ENCODE measurements around the gene NFATC2IP. TPM values are rescaled to one million over a fixed set of nuclear protein-coding genes. Genes with fewer than 3 reads are reported as not detected.
"Not testable (repeated sequence)": the region's sequence is repeated elsewhere in the genome, so short reads cannot be mapped to it uniquely, and the experiment has no call there.

NFATC2IP gene
- total and polyA plus RNA-seq, 5 experiments from 2014 or later, result 22.8 to 116 (median 30.2) TPM

DNA sequence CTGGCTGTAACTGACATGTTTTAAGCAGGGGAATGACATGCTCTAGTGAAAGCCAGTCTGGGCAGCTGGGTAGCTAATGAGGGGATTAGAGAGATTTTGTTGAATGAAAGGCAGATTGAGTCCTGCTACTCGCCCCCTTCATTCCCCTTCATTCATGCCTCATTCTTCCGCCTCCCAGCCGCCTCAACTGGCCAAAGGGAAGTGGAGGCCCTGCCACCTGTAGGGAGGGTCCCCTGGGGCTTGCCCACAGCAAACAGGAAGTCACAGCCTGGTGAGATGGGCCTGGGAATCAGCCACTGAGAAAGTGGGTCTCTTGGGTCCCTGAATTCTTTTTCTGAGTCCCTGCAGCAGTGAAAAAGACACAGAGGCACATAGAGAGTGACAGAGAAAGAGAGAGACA lies 20.1 kb upstream of the NFATC2IP start:
- ATAC-seq (peak; percentile 45 to 55), DNase-seq (peak in 2 of 10 donors; percentile 5 to 41)
- peaks cover 17 to 55% (median 26%) of the 10 kb centered on the region in 4 donors for H3K4me1 Mint-ChIP-seq
- POLR2A ChIA-PET, result interaction anchor here (1.0 kb wide), 1 partner anchor 12 kb away, joined by 3 read pairs; no protein-coding TSS in a partner anchor
- H3K27ac Mint-ChIP-seq, result peak overlapping the region; percentile 81 to 94 (median 87)
- H3K27me3 Mint-ChIP-seq, result no peaks in the 10 kb centered on the region
- peak overlapping the region in 6 of 10 donors; percentile 28 to 52 (median 41) for H3K4me3 Mint-ChIP-seq
- no peaks in the 10 kb centered on the region for H3K9me3 Mint-ChIP-seq
- H3K36me3 Mint-ChIP-seq, result no peaks in the 10 kb centered on the region

- Mint-ChIP-seq H3K4me3 (peak within 1 kb of the TSS in 7 of 10 donors; percentile 28 to 82 (median 46)), H3K27ac (peak within 1 kb of the TSS; percentile 81 to 94 (median 87)), H3K36me3 (no peaks in the 10 kb centered on the region), H3K27me3 (no peaks in the 10 kb centered on the region), H3K9me3 (no peaks in the 10 kb centered on the region), H3K4me1 (peaks cover 21 to 55% (median 31%) of the 10 kb centered on the region in 4 donors)
- POLR2A ChIA-PET, result interaction anchor here (0.7 to 2.3 kb wide), 4 partner anchors 9 to 1654 kb away, joined by 3 to 8 read pairs (median 6); no protein-coding TSS in a partner anchor
- ATAC-seq (no peak), DNase-seq (no peak)
Measured at GRCh38 chr16:28931801-28932225, 18.9 kb upstream of the NFATC2IP start, which contains the start of gene CD19. TSS of gene CD19 (plus strand) at chr16:28931971. CDS start at chr16:28932001, 30 bp downstream.

DNA sequence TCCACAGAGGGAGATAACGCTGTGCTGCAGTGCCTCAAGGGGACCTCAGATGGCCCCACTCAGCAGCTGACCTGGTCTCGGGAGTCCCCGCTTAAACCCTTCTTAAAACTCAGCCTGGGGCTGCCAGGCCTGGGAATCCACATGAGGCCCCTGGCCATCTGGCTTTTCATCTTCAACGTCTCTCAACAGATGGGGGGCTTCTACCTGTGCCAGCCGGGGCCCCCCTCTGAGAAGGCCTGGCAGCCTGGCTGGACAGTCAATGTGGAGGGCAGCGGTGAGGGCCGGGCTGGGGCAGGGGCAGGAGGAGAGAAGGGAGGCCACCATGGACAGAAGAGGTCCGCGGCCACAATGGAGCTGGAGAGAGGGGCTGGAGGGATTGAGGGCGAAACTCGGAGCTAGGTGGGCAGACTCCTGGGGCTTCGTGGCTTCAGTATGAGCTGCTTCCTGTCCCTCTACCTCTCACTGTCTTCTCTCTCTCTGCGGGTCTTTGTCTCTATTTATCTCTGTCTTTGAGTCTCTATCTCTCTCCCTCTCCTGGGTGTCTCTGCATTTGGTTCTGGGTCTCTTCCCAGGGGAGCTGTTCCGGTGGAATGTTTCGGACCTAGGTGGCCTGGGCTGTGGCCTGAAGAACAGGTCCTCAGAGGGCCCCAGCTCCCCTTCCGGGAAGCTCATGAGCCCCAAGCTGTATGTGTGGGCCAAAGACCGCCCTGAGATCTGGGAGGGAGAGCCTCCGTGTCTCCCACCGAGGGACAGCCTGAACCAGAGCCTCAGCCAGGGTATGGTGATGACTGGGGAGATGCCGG lies 18.2 kb upstream of the NFATC2IP start:
- Mint-ChIP-seq H3K27me3 (no peaks in the 10 kb centered on the region), H3K4me3 (peak overlapping the region in 3 of 10 donors; percentile 41 to 82 (median 48)), H3K36me3 (no peaks in the 10 kb centered on the region), H3K4me1 (peaks cover 21 to 58% (median 32%) of the 10 kb centered on the region in 4 donors), H3K27ac (peak overlapping the region in 7 of 10 donors; percentile 8 to 93 (median 75)), H3K9me3 (no peaks in the 10 kb centered on the region)
- no peak for DNase-seq
- POLR2A ChIA-PET, result interaction anchor here (1.3 to 2.3 kb wide), 3 partner anchors 9 to 13 kb away, joined by 3 to 8 read pairs (median 8); no protein-coding TSS in a partner anchor
- ATAC-seq, result no peak

DNA sequence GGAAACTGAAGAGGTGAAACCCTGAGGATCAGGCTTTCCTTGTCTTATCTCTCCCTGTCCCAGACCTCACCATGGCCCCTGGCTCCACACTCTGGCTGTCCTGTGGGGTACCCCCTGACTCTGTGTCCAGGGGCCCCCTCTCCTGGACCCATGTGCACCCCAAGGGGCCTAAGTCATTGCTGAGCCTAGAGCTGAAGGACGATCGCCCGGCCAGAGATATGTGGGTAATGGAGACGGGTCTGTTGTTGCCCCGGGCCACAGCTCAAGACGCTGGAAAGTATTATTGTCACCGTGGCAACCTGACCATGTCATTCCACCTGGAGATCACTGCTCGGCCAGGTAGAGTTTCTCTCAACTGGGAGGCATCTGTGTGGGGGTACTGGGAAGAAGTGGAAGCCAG lies 17.6 kb upstream of the NFATC2IP start:
- no peak for ATAC-seq
- Mint-ChIP-seq H3K27me3 (no peaks in the 10 kb centered on the region), H3K36me3 (no peaks in the 10 kb centered on the region), H3K4me1 (peaks cover 21 to 56% (median 33%) of the 10 kb centered on the region in 4 donors), H3K9me3 (no peaks in the 10 kb centered on the region), H3K4me3 (peak overlapping the region in 1 of 10 donors; percentile 82), H3K27ac (peak overlapping the region in 2 of 10 donors; percentile 75 to 83)
- DNase-seq, result no peak
- POLR2A ChIA-PET, result interaction anchor here (0.6 to 2.3 kb wide), 3 partner anchors 10 to 443 kb away, joined by 3 to 8 read pairs (median 8); no protein-coding TSS in a partner anchor

DNA sequence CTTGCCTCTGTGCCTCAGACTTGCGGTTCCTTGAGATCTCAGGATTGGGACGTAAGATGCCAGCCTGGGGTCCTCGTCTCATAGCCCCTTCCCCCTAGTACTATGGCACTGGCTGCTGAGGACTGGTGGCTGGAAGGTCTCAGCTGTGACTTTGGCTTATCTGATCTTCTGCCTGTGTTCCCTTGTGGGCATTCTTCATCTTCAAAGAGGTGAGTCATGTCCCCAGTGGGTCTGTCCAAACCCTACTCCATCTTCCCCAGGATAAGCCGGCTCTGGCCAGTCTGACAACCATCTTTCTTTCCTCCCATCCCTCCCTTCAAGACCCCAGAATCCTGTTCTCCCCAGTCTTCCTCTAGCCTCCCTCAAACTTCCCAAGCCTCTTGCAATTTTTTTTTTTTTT lies 15.4 kb upstream of the NFATC2IP start:
- Mint-ChIP-seq H3K36me3 (no peaks in the 10 kb centered on the region), H3K4me3 (peak overlapping the region in 3 of 10 donors; percentile 2 to 36 (median 18)), H3K4me1 (peaks cover 23 to 51% (median 32%) of the 10 kb centered on the region in 4 donors), H3K27ac (peak overlapping the region in 4 of 10 donors; percentile 45 to 72 (median 58)), H3K9me3 (no peaks in the 10 kb centered on the region), H3K27me3 (no peaks in the 10 kb centered on the region)
- DNase-seq (no peak), ATAC-seq (no peak)
- POLR2A ChIA-PET, result interaction anchor here (0.6 kb wide), 1 partner anchor 8 kb away, joined by 4 read pairs; no protein-coding TSS in a partner anchor

- Mint-ChIP-seq H3K9me3 (no peaks in the 10 kb centered on the region), H3K36me3 (no peaks in the 10 kb centered on the region), H3K27me3 (no peaks in the 10 kb centered on the region), H3K27ac (peak overlapping the region; percentile 61 to 88 (median 79)), H3K4me3 (peak overlapping the region; percentile 69 to 90 (median 75)), H3K4me1 (peaks cover 17 to 42% (median 24%) of the 10 kb centered on the region in 4 donors)
- DNase-seq, result peak; percentile 72 to 88 (median 82)
- peak; percentile 99 to 100 for ATAC-seq
- POLR2A ChIA-PET, result interaction anchor here (0.6 to 1.3 kb wide), 3 partner anchors 9 to 14 kb away, joined by 3 to 4 read pairs (median 3); partner anchors contain the start of gene NFATC2IP
Measured at GRCh38 chr16:28935924-28936783, 14.6 kb upstream of the NFATC2IP start.

GRCh38 chr16:28936784-28937155 lies 14.0 kb upstream of the NFATC2IP start:
- H3K9me3 Mint-ChIP-seq, result no peaks in the 10 kb centered on the region
- peak overlapping the region; percentile 61 to 88 (median 79) for H3K27ac Mint-ChIP-seq
- H3K27me3 Mint-ChIP-seq, result no peaks in the 10 kb centered on the region
- ATAC-seq (no peak), DNase-seq (no peak)
- peak overlapping the region; percentile 69 to 90 (median 75) for H3K4me3 Mint-ChIP-seq
- H3K36me3 Mint-ChIP-seq, result no peaks in the 10 kb centered on the region
- POLR2A ChIA-PET, result interaction anchor here (0.7 to 1.3 kb wide), 2 partner anchors 11 to 14 kb away, joined by 3 read pairs; partner anchors contain the start of gene NFATC2IP
- H3K4me1 Mint-ChIP-seq, result peaks cover 17 to 36% (median 23%) of the 10 kb centered on the region in 4 donors

GRCh38 chr16:28937222-28937876 lies 13.4 kb upstream of the NFATC2IP start:
- no peak overlapping the region for H3K4me3 Mint-ChIP-seq
- ATAC-seq (no peak), DNase-seq (no peak)
- no peaks in the 10 kb centered on the region for H3K36me3 Mint-ChIP-seq
- peaks cover 17 to 33% (median 22%) of the 10 kb centered on the region in 4 donors for H3K4me1 Mint-ChIP-seq
- peak overlapping the region in 2 of 10 donors; percentile 15 to 61 for H3K27ac Mint-ChIP-seq
- H3K9me3 Mint-ChIP-seq, result no peaks in the 10 kb centered on the region
- POLR2A ChIA-PET, result interaction anchor here (0.9 to 1.2 kb wide), 2 partner anchors 9 to 12 kb away, joined by 5 to 6 read pairs; partner anchors contain the start of gene RABEP2
- H3K27me3 Mint-ChIP-seq, result no peaks in the 10 kb centered on the region

DNA sequence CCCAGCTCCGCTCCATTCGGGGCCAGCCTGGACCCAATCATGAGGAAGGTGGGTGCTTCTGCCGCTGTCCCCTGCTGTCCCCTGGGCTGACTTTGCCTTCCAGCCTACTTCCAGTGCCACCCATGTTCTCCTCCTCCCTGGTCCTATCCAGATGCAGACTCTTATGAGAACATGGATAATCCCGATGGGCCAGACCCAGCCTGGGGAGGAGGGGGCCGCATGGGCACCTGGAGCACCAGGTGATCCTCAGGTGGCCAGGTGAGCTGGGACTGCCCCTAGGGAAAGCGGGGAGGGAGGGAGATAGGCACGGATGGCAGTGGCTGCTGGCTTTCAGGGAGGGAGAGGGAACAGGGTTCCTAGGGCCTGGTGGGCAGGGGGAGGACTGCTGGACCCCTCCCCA lies 12.0 kb upstream of the NFATC2IP start:
- DNase-seq (no peak), ATAC-seq (no peak)
- Mint-ChIP-seq H3K27me3 (no peaks in the 10 kb centered on the region), H3K4me3 (peak overlapping the region in 1 of 10 donors; percentile 0), H3K4me1 (peaks cover 16 to 27% (median 23%) of the 10 kb centered on the region in 4 donors), H3K9me3 (no peaks in the 10 kb centered on the region), H3K36me3 (no peaks in the 10 kb centered on the region), H3K27ac (peak overlapping the region in 2 of 10 donors; percentile 7 to 60)
- POLR2A ChIA-PET, result interaction anchor here (0.7 kb wide), 1 partner anchor 39 kb away, joined by 4 read pairs; no protein-coding TSS in a partner anchor

DNA sequence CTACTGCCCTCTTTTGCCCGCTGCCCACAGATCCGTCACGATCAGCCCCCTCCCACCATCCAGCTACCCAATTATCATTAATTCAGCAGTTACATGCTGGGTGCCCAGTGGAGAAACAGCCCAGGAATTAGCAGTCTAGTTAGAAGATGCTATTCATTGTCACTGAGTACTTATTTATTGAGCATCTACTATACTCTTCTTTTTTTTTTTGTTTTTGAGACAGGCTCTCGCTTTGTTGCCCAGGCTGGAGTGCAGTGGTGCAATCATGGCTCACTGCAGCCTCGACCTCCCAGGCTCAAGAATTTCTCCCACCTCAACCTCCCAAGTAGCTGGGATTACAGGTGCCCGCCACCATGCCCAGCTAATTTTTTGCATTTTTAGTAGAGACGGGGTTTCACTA lies 10.9 kb upstream of the NFATC2IP start:
- not testable (repeated sequence) for H3K36me3 Mint-ChIP-seq, H3K27ac Mint-ChIP-seq, H3K4me3 Mint-ChIP-seq, DNase-seq, H3K9me3 Mint-ChIP-seq, H3K27me3 Mint-ChIP-seq, ATAC-seq
- POLR2A ChIA-PET, result interaction anchor here (0.6 kb wide), 1 partner anchor 10 kb away, joined by 4 read pairs; no protein-coding TSS in a partner anchor
- peaks cover 12 to 23% (median 22%) of the 10 kb centered on the region in 4 donors for H3K4me1 Mint-ChIP-seq

- Mint-ChIP-seq H3K4me3 (no peak overlapping the region), H3K36me3 (no peaks in the 10 kb centered on the region), H3K27me3 (no peaks in the 10 kb centered on the region), H3K27ac (no peak overlapping the region), H3K9me3 (no peaks in the 10 kb centered on the region), H3K4me1 (peaks cover 9 to 14% (median 12%) of the 10 kb centered on the region in 4 donors)
- ATAC-seq, result no peak
- POLR2A ChIA-PET, result interaction anchor here (1.1 to 2.7 kb wide), 4 partner anchors 10 to 121 kb away, joined by 3 to 17 read pairs (median 6); partner anchors contain the start of genes ATXN2L, CD19 and RABEP2
- no peak for DNase-seq
Measured at GRCh38 chr16:28943281-28943680, 7.5 kb upstream of the NFATC2IP start.

All from naive thymus-derived CD8-positive, alpha-beta T cell (primary cell).